Measurements from ENCODE around the gene SNRNP27. TPM values are rescaled to one million over a fixed set of nuclear protein-coding genes. Genes with fewer than 3 reads are reported as not detected.

Gene SNRNP27
- total RNA-seq, 1 experiment from 2014 or later = 47.1 TPM

- Histone ChIP-seq H4K8ac (replicated peaks; ENCODE audit: insufficient read length, low read depth, low read length) (no peak overlapping the region), H3K4ac (ENCODE audit: low read depth, low read length) (no peak overlapping the region), H4K20me1 (ENCODE audit: control insufficient read depth, insufficient read depth, insufficient read length) (no peaks in the 10 kb centered on the region), H2BK120ac (ENCODE audit: low read depth, low read length, poor library complexity, severe bottlenecking) (no peak overlapping the region), H3K27ac (ENCODE audit: insufficient read length, low read depth, low read length) (no peak overlapping the region), H3K27me3 (ENCODE audit: insufficient read depth, low read length) (no peaks in the 10 kb centered on the region), H3K9me3 (ENCODE audit: control insufficient read depth, low read depth, low read length) (no peaks in the 10 kb centered on the region), H2BK15ac (ENCODE audit: low read depth, low read length) (no peak overlapping the region), H3K9ac (ENCODE audit: extremely low read depth, insufficient read length, low read length) (no peak overlapping the region), H3T11ph (ENCODE audit: low read length) (no peak overlapping the region), H3K79me2 (ENCODE audit: insufficient read depth, low read length) (no peaks in the 10 kb centered on the region), H2AFZ (ENCODE audit: low read length) (no peak overlapping the region), H3K79me1 (ENCODE audit: insufficient read depth, low read depth, low read length, poor library complexity, severe bottlenecking) (no peaks in the 10 kb centered on the region), H3K14ac (ENCODE audit: insufficient read depth, low read length) (no peak overlapping the region), H4K5ac (ENCODE audit: insufficient read length, low read depth, low read length) (no peak overlapping the region), H3K56ac (ENCODE audit: insufficient read length, low read depth, low read length) (no peak overlapping the region), H3K23me2 (ENCODE audit: insufficient read length, low read depth, low read length, poor library complexity, severe bottlenecking) (no peaks in the 10 kb centered on the region), H3K4me1 (ENCODE audit: insufficient read depth, low read length) (no peaks in the 10 kb centered on the region), H2BK12ac (ENCODE audit: insufficient read length, low read depth, low read length) (no peak overlapping the region), H2BK20ac (ENCODE audit: low read depth, low read length, poor library complexity, severe bottlenecking) (no peak overlapping the region), H3K18ac (ENCODE audit: insufficient read length, low read depth, low read length) (no peak overlapping the region), H3K4me2 (ENCODE audit: insufficient read depth, insufficient read length, low read length) (no peak overlapping the region), H2AK5ac (ENCODE audit: insufficient read length, low read length) (no peak overlapping the region), H2BK5ac (ENCODE audit: insufficient read length, low read length) (no peak overlapping the region), H3K23ac (ENCODE audit: insufficient read length, low read depth, low read length) (no peak overlapping the region), H4K91ac (ENCODE audit: insufficient read length, low read depth, low read length) (no peak overlapping the region)
- H3K4me3 Mint-ChIP-seq = no peak overlapping the region
- peaks cover 3 to 52% (median 40%) of the 10 kb centered on the region in 3 experiments; a peak in 5 of 7 replicates for H3K36me3 Mint-ChIP-seq (ENCODE audit: insufficient read depth in 1 of 3, low read depth in 3 of 3)
- no peaks in the 10 kb centered on the region for H3K9me3 Mint-ChIP-seq
- no peaks in the 10 kb centered on the region for H3K4me1 Mint-ChIP-seq
- no peak for TF ChIP-seq CTCF (conservative IDR thresholded peaks at IDR 0.05)
- no peak overlapping the region for H3K27ac Mint-ChIP-seq
- no peak for DNase-seq
- no CpG with 5 or more reads among the region's 9 CpGs for WGBS (ENCODE audit: extremely low coverage, insufficient read length, low lambda C conversion rate)
- H3K27me3 Mint-ChIP-seq (ENCODE audit: low read depth) = no peaks in the 10 kb centered on the region
Observed at GRCh38 chr2:69846182-69847067, 47.3 kb upstream of the SNRNP27 start.

Data from H9 (cell line).